Measurements from ENCODE around the gene CDKN2C.

DNA sequence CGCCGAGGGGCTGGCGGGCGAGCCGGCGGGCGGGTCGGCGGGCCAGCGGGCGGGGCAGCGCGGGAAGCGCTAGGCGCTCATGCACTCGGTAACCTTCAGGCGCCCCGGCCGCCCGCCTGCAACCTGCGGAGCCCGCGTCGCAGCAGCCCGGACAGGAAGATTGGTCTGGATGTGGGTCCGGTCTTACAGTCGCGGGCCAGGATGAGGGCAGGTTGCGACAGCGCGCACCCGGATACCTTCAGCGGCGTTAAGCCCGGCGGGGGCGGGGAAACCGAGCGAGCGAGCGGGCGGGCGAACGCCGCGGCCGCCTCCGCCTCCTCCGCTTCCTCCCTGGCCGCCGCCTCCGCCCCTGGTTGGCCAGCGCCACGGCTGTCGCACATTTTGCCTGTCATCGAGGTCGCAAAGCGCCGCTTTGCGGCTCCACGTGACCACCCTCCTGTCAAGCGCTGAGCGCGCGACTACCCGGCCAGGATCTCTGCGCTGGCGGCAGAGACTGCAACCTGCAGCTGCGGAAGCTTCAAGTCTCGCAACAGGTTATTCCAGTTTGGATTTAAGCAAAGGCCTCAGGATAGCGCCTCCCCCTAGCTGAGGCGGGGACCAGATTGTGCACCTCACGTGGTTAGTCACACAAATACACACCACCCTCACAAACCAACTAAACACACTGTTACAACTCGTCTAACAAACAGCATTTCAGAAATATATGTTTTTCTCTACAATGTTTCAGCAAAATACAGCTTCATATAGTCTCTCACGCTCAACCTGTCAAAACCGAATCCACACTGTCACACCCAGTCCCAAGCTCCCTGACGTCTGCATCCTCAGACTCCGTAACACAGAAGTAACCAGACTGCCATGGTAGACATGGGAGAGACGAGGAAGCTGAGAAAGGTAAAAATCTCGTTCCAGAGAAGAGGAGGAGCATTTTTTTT lies 9.9 kb upstream of the CDKN2C start, which contains the start of gene FAF1:
- no peak for TF ChIP-seq SMC3 (IDR thresholded peaks at IDR 0.05; ENCODE audit: borderline replicate concordance, low read length)
- peak; percentile 54 to 100 for TF ChIP-seq EGR1 (IDR thresholded peaks at IDR 0.05; ENCODE audit: borderline replicate concordance in 1 of 2, low read depth in 2 of 2, low read length in 2 of 2)
- peak; percentile 75; the same call in 1 of the 2 replicates for TF ChIP-seq MEF2A (IDR thresholded peaks at IDR 0.05; ENCODE audit: insufficient read depth, low read depth, low read length)
- peak; percentile 99 for TF ChIP-seq POLR2AphosphoS5 (IDR thresholded peaks at IDR 0.05; ENCODE audit: low read length)
- TF ChIP-seq FOXM1 (IDR thresholded peaks at IDR 0.05; ENCODE audit: low read depth, low read length) = 0 out of 2 replicates have a peak, but pooled peaks have one; percentile 46
- peak; percentile 94 for TF ChIP-seq POLR2A (IDR thresholded peaks at IDR 0.05; ENCODE audit: low read depth, low read length)
- peak; percentile 78; the same call in 1 of the 2 replicates for TF ChIP-seq NBN (IDR thresholded peaks at IDR 0.05)
- no peak for TF ChIP-seq RFX5 (IDR thresholded peaks at IDR 0.05; ENCODE audit: low read depth, low read length)
- TF ChIP-seq PAX8 (IDR thresholded peaks at IDR 0.05) = no peak
- peak; percentile 99 for TF ChIP-seq CREB1 (IDR thresholded peaks at IDR 0.05; ENCODE audit: low read depth)
